GM19468 (cell line): ENCODE data around the gene HOXD11.

Source experiments
- ATAC-seq: cut with Tn5 transposase; IDR thresholded peaks from one replicate; pipeline ENCODE4 v1.9.1; 2021; ENCODE audit warnings: mild to moderate bottlenecking, moderate library complexity, moderate number of reproducible peaks; ENCODE audit not compliant: unreplicated experiment; ENCODE audit errors: extremely low read depth

The HOXD11 gene

GRCh38 chr2:176130147-176130956 lies 23.3 kb downstream of the HOXD11 start:
- ATAC-seq, result no peak

- no peak for ATAC-seq
Measured at GRCh38 chr2:176130957-176131847, 24.1 kb downstream of the HOXD11 start.

GRCh38 chr2:176131848-176132158 lies 24.7 kb downstream of the HOXD11 start:
- ATAC-seq, result no peak

GRCh38 chr2:176132205-176133171 lies 25.4 kb downstream of the HOXD11 start:
- ATAC-seq, result no peak

- ATAC-seq, result no peak
Measured at GRCh38 chr2:176133389-176133788, 26.3 kb downstream of the HOXD11 start.

GRCh38 chr2:176134035-176134434 lies 27.0 kb downstream of the HOXD11 start:
- ATAC-seq, result no peak

- no peak for ATAC-seq
Measured at GRCh38 chr2:176135035-176135440, 28.0 kb downstream of the HOXD11 start.

- no peak for ATAC-seq
Measured at GRCh38 chr2:176136374-176137251, 29.5 kb downstream of the HOXD11 start.

- no peak for ATAC-seq
Measured at GRCh38 chr2:176137252-176137580, 30.1 kb downstream of the HOXD11 start.

GRCh38 chr2:176137906-176138305 lies 30.8 kb downstream of the HOXD11 start:
- ATAC-seq, result no peak

GRCh38 chr2:176138526-176138922 lies 31.4 kb downstream of the HOXD11 start:
- no peak for ATAC-seq

- no peak for ATAC-seq
Measured at GRCh38 chr2:176138923-176139660, 32.0 kb downstream of the HOXD11 start.

GRCh38 chr2:176139661-176140512 lies 32.8 kb downstream of the HOXD11 start:
- ATAC-seq, result no peak

GRCh38 chr2:176140513-176141317 lies 33.6 kb downstream of the HOXD11 start:
- peak; percentile 76 for ATAC-seq

- no peak for ATAC-seq
Measured at GRCh38 chr2:176142281-176142680, 35.2 kb downstream of the HOXD11 start.

GRCh38 chr2:176145085-176145969 lies 38.2 kb downstream of the HOXD11 start:
- ATAC-seq, result no peak
